ENCODE results near the gene APBA2.
"Not testable (repeated sequence)": the region's sequence is repeated elsewhere in the genome, so short reads cannot be mapped to it uniquely, and the experiment has no call there.

APBA2 gene

DNA sequence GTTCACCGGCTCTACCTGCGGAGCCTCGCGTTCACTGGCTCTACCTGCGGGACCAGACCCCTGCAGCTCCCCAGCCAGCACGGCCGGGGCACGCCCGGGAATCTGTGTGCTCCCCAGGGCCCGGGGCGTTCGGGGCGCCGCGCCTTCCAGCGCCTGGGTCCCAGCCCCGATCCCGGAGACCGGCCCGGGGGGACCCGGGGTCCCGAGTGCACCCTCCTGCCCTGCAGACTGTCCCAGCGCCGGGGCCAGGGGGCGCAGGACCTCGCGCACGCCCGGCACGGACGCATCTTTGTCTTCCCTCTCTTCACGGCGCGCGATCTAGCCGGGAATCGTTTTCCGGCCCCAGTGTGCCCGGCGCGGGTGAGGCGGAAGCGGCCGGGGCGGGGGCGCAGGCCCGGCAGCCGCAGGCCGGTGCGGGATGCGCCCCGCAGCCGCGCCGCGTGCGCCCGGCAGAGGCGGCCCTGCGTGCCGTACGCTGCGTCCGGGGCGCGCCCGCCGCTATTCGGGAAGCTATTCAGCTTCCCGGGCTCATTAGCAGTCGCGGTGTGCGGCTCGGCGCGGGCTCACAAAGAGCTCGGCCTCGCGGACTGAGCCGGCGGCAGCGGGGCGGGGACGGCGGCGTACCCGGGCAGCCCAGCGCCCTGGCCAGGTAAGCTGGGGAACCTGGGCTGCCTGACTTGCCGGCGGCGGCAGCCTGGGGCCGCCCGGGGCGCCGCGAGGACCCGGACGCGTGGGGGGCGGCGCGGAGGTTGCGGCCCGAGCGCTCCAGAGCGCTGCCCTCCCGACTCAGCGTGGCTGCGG lies at the start of gene APBA2:
Gene APBA2 (plus strand): TSS at position 345 of the 801 bp plus-strand sequence. CDS start 167,911 bp downstream, outside the sequence.
- TF ChIP-seq GATA1 (IDR thresholded peaks at IDR 0.05; ENCODE audit: low read depth, low read length) (no peak), POLR2A (IDR thresholded peaks at IDR 0.05; ENCODE audit: low read length) (no peak)
- peak; percentile 13 to 28 for DNase-seq

- DNase-seq: not testable (repeated sequence)
These were observed 45.5 kb upstream of the APBA2 start for GRCh38 chr15:28840285-28840684.

GRCh38 chr15:28842210-28842609 lies 43.6 kb upstream of the APBA2 start:
- not testable (repeated sequence) for DNase-seq

GRCh38 chr15:28843520-28843919 lies 42.3 kb upstream of the APBA2 start:
- DNase-seq: not testable (repeated sequence)

GRCh38 chr15:28844147-28844546 lies 41.6 kb upstream of the APBA2 start:
- not testable (repeated sequence) for DNase-seq

GRCh38 chr15:28847247-28847646 lies 38.5 kb upstream of the APBA2 start:
- DNase-seq: not testable (repeated sequence)

GRCh38 chr15:28847959-28848358 lies 37.8 kb upstream of the APBA2 start:
- DNase-seq: not testable (repeated sequence)

- peak; percentile 30 to 31 for DNase-seq
These were observed 37.3 kb upstream of the APBA2 start, which contains the start of gene GOLGA6L7 for GRCh38 chr15:28848521-28848920. Gene GOLGA6L7 (minus strand): TSS chr15:28848644. CDS start chr15:28848549, 95 bp downstream.

- not testable (repeated sequence) for DNase-seq
These were observed 36.5 kb upstream of the APBA2 start for GRCh38 chr15:28849271-28849670.

GRCh38 chr15:28849766-28850165 lies 36.0 kb upstream of the APBA2 start:
- not testable (repeated sequence) for DNase-seq

DNA sequence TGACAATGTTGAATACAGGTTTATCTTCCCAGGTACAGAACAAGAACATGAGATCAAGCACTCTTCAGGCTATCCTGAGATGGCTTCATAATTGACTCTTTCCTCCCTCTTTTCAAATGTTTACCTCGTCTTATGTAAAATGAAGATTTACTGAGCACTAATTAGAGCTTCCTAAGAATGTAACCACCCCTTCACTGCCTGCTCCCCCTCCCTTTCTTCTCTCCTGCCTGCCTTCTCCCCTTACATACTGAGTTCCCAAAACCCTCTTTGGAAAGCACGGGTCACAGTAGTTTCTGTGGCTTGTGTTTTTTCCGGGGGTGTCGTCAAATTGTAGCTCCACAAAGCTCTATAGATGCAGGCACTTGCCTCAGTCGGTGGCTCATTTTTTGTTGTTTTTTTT lies 32.1 kb upstream of the APBA2 start:
- DNase-seq: not testable (repeated sequence)

- DNase-seq: not testable (repeated sequence)
These were observed 31.2 kb upstream of the APBA2 start for GRCh38 chr15:28854578-28854977.

- TF ChIP-seq GATA1 (IDR thresholded peaks at IDR 0.05; ENCODE audit: low read depth, low read length) (no peak), POLR2A (IDR thresholded peaks at IDR 0.05; ENCODE audit: low read length) (no peak)
- no peak for DNase-seq
These were observed 24.7 kb upstream of the APBA2 start for GRCh38 chr15:28861031-28861534.

DNA sequence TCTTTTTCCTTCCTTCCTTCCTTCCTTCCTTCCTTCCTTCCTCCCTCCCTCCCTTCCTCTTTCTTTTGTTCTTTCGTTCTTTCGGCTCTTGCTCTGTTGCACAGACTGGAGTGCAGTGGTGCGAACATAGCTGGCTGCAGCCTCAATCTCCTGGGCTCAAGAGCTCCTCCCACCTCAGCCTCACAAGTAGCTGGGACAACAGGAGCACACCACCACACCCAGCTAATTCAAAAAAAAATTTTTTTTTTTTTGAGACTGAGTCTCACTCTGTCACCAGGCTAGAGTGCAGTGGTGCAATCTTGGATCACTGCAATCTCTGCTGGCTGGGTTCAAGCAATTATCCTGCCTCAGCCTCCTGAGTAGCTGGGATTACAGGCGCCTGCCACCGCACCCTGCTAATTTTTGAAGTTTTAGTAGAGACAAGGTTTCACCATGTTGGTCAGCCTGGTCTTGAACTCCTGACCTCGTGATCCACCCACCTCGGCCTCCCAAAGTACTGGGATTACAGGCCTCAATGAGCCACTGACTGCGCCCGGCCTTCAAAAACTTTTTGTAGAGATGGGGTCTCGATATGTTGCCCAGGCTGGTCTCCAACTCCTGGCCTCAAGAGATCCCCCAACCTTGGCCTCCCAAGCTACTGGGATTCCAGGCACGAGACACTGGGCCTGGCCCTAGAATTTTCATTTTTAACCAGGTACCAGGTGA lies 24.0 kb upstream of the APBA2 start:
- not testable (repeated sequence) for DNase-seq

GRCh38 chr15:28868744-28869345 lies 16.9 kb upstream of the APBA2 start:
- no peak for TF ChIP-seq POLR2A (IDR thresholded peaks at IDR 0.05; ENCODE audit: low read length)
- no peak for TF ChIP-seq GATA1 (IDR thresholded peaks at IDR 0.05; ENCODE audit: low read depth, low read length)
- DNase-seq: no peak

- DNase-seq: no peak
- TF ChIP-seq GATA1 (IDR thresholded peaks at IDR 0.05; ENCODE audit: low read depth, low read length): no peak
- no peak for TF ChIP-seq POLR2A (IDR thresholded peaks at IDR 0.05; ENCODE audit: low read length)
These were observed 14.6 kb upstream of the APBA2 start for GRCh38 chr15:28871168-28871567.
